GM18520 (cell line): ENCODE results near the gene HOXD11.

ENCODE experiments used
- ATAC-seq: cut with Tn5 transposase; IDR thresholded peaks from one replicate; pipeline ENCODE4 v1.9.1; 2021; ENCODE audit not compliant: unreplicated experiment

HOXD11 gene

GRCh38 chr2:176147210-176147799 is 40.2 kb downstream of the HOXD11 start:
- ATAC-seq, result no peak

GRCh38 chr2:176147800-176148496 is 40.9 kb downstream of the HOXD11 start:
- no peak for ATAC-seq

- ATAC-seq, result no peak
These were observed 41.8 kb downstream of the HOXD11 start for GRCh38 chr2:176148751-176149421.

- ATAC-seq, result no peak
These were observed 42.4 kb downstream of the HOXD11 start for GRCh38 chr2:176149481-176149938.

DNA sequence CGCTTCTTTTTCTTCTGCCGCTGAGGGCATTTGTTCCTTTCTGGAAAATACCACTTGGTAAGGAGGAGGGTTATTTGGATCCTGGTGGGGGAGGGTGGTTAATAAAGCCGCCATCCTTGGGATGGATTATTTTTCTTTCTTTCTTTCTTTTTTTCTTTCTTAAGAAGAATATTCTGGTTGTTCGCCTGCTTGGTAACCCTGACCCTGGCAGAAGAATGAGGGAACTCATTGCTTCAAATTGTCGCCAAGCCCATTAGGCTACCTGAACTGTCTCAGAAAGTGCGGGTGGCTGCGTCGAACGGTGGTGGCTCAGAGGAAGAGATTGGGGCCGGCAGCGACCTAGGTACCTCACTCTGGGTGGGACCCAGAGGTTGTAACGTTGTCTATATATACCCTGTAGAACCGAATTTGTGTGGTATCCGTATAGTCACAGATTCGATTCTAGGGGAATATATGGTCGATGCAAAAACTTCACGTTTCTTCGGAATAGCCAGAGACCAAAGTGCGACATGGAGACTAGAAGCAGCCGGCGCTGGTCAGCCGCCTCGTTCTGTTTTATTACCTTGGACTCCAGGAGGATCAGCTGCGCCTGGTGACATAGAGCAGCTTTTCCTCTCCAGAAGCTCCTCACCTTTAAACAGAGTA is 43.0 kb downstream of the HOXD11 start:
- no peak for ATAC-seq

- ATAC-seq, result no peak
These were observed 43.7 kb downstream of the HOXD11 start for GRCh38 chr2:176150584-176151441.

DNA sequence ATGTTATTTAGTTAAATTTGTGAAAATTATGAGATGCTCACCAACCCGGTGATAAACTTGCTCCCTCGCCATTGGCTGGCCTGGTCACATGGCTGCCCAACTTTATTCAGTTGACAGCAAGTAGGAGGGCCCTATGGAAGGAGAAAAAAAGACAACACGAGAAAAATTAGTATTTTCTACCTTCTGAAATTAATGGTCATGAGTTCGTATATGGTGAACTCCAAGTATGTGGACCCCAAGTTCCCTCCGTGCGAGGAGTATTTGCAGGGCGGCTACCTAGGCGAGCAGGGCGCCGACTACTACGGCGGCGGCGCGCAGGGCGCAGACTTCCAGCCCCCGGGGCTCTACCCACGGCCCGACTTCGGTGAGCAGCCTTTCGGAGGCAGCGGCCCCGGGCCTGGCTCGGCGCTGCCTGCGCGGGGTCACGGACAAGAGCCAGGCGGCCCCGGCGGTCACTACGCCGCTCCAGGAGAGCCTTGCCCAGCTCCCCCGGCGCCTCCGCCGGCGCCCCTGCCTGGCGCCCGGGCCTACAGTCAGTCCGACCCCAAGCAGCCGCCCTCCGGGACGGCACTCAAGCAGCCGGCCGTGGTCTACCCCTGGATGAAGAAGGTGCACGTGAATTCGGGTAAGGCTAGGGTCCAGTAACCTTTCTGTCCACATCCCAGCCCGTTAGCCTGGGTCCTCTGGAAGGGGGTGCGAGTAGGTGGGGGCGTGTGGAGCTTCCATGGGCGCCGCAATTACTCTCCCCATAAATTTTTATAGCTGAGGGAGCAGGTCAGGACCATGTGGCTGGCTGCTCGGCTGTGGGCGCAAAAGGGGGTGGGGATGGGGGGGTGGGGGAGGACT is 44.6 kb downstream of the HOXD11 start, which contains the start of gene HOXD4:
Gene HOXD4 (plus strand): TSS at position 109 of the 846 bp plus-strand sequence. CDS start 84 bp downstream, at position 193.
- ATAC-seq, result no peak

DNA sequence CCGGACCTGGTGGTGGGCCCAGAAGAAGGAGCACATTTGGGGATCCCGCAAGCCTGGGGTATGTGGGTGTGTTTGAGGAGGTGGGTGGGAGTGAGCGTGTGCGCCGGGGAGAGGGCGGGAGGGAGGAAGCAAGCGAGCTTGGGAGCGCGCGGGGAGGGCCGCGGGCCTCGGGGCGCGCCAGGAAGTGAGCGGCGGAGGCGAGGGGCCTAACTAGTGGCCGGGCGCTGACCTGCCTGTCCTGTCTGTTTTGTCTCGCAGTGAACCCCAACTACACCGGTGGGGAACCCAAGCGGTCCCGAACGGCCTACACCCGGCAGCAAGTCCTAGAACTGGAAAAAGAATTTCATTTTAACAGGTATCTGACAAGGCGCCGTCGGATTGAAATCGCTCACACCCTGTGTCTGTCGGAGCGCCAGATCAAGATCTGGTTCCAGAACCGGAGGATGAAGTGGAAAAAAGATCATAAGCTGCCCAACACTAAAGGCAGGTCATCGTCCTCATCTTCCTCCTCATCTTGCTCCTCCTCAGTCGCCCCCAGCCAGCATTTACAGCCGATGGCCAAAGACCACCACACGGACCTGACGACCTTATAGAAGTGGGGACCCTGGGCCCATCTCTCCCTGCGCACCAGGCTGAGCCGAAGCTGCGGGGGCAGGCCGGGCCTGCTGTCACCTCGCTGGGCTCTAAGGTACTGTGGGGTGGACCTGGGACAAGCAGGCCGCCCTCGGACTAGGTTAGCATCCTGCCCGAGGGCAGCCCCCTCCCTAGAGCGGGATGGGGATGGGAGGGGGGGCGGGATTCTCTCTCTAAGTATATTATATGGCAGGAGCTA is 45.5 kb downstream of the HOXD11 start:
- ATAC-seq, result no peak

DNA sequence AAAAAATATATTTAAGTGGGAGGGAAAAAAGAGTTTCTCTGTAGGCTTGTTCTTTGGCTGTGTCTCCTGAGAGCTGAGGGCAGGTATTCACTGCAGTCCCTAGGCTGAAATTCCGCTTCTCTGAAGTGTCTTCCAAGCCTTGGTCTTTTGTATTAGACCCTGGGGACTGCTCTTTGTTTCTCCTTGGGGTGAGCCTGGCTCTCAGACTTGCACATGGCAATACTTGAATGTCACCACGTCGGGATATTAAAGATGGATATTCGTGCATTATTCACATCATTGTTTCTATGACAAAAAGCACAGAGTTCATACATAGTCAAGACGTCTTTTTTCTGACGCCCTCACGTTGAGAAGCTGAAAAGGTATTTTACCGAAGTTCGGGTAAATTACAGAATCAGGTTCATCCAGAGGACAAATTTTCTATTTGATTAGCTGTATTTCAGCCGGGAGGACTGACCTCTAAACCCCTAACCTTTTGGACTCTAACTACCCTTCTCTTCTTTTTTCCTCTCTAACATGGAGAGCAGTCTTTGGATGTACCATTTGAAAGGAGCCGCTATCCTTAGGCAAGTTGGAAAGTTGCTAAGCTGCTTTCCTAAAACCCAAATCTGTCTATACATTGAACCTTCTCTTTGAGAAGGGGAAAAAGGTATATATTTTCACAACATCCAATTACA is 47.6 kb downstream of the HOXD11 start:
- no peak for ATAC-seq

DNA sequence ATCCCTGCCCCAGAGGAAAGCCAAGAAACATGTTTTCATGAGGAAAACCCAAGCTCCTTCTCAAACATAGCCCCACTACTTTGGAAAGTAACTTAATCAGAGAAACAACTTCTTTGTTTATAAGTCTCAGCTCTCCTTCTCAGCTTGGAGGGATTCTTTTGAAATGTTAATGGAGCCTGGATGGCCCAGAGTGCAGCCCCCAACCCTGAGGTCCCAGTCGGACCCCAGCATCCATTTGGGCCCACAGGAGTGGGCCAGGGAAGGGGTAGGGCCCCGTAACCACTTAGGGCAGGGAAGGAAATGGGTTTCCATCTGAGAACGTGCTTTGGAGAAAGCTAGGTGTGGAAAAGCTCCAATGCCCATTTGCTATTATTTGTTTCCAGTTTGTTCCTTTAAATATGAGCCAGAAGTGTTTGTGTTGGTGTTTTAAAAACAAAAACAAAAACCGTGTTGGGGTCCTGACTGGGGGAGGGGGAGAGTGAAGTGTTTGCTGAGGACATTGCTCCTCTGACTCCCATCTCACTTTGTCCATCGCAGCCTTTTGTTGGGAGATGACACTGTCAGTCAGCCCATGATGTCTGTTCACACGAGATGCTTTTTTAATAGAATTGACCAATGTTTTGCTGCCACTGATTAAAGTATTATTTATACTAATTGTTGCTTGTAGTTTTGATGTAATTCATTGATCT is 48.4 kb downstream of the HOXD11 start:
- no peak for ATAC-seq

DNA sequence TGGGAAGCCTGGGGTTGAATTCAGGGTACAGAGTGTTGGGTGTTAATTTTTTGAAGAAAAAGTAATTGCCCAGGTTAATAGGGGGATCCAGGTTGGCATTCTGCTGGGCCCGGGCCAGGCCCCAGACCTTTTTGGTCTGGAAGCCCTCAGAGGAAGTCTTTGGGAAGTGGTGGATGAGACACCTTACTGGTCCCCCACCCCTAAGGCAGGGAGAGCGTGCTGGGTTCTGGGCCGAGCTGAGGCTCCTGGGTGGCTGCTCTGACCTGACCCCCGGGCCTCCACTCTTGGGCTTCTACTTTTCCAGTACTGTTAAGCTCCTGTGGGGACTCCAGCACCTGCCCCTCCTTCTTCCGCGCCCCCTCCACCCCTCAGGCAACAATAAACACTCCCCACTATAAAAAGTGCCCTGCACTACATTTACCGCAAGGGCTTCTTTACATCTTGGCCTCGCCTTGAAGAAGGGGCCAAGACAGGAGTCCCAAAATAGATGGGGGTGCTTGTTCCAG is 49.3 kb downstream of the HOXD11 start:
- no peak for ATAC-seq

DNA sequence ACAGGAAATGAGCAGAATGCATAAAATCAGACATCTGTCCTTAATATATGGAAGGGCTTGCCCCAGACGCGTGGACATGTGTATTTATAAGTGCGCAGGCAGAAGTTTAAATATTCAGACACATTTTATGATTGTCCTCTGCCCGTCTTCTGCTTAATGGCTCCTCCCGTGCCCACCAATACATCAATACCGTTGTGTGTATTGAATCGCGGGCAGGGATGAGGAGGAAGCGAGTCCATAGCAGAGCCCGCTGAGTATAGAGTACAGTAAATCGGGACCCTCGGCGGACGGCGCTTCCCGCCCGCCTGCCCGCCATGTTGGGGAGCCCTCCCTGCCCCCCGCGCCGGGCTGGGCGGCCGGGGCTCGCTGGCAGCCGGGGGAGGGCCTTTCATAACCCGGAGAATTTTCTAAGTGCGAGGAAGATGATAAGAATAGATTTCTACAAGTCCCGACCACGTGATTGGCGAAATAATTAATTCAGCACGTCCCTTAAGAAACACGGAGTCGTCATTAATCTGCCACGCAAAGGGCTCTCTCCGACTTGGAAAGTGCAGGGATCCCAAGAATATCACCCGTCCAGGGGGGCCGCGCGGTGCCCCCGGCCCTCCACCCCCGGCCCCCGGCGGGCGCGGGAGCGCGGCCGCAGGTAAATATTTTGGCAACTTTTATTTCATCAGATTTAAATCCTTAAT is 49.9 kb downstream of the HOXD11 start, which contains the start of gene HOXD3:
Gene HOXD3 (plus strand): TSS at position 501 of the 692 bp plus-strand sequence. CDS start 11,808 bp downstream, outside the sequence.
- no peak for ATAC-seq

GRCh38 chr2:176157499-176158185 is 50.6 kb downstream of the HOXD11 start:
- no peak for ATAC-seq

DNA sequence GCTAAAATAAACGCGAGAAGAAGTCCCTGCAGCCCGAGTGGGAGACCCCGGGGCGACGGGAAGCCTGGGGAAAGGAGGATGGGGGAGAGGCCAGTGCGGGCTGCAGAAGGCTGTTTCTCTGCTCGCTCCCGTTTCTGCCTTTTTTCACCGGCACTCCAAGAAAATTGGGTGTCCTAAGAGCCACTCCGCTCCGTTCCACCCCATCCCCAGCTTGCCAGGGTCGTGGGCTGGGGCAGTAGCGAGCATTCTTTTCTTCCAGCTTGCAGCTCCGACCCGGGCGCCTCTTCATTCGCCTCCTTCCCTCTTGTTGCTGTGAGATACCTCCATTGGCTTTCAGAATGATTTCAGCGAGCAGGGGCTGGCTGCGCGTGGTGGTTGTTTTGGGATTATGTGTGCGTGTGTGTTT is 51.1 kb downstream of the HOXD11 start:
- no peak for ATAC-seq

DNA sequence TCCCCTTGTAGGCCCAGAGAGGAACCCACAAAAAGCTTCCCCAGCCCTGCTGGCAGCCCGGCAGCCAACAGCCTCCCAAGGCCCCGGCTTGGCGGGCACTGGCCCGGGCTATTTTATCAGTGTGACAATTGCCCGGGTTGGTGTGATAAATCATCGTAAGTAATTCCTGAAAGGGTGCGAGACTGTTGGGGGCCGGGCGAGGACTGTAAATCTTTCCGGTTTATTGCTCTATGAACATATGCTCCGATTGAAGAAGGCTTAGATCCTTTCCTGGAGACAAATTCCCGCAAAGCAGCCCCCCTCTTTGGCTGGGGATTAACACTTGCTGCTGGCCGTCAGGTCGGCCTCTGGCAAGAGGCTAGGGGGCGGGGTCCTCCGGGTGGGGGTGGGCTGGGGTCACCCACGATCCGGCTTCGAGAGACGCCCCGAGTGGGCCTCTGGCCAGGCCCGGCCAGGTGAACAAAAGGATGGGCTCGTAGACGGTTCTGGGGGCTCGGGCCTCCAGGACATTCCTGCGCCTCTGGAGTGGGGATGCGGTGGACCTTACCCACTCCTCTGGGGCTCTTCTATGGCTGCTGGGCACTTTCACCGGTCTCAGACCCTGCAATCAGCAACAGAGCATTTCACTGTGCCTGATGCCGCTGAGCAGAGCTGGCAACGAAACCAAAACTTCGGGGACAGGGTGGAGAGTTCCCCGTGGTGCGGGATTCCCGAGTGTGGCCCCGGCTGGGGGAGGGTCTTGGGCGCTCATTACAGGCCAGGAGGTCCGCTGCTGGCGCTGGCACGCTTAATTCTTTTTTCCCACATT is 52.0 kb downstream of the HOXD11 start:
- ATAC-seq, result no peak
